Activated naive CD4-positive, alpha-beta T cell treated with anti-CD3 and anti-CD28 coated beads, Interleukin-2, amount 10 ng/mL, durations not matched to agents 7 days and 5 days (primary cell): ENCODE data around the gene RAB28.

Source experiments
- CTCF ChIA-PET: fragments of 350-600 bp; sonication (Branson Sonifier 250); formaldehyde crosslinking; loops from one replicate; lab custom pipeline; 2021; ENCODE audit warnings: antibody characterized with exemption; lab: Charles Lee
- DNase-seq: peaks from one replicate; pipeline ENCODE4 v3.0.0-alpha.2; 2020
- H3K27ac Mint-ChIP-seq: one replicate; pipeline ENCODE4 v1.8.0; 2021; ENCODE audit warnings: mild to moderate bottlenecking, moderate library complexity, mixed read lengths
- H3K27me3 Mint-ChIP-seq: one replicate; pipeline ENCODE4 v1.8.0; 2021; ENCODE audit warnings: mild to moderate bottlenecking, mixed read lengths
- H3K36me3 Mint-ChIP-seq: one replicate; pipeline ENCODE4 v1.8.0; 2021; ENCODE audit warnings: mixed read lengths
- H3K4me1 Mint-ChIP-seq: one replicate; pipeline ENCODE4 v1.8.0; 2021; ENCODE audit warnings: mixed read lengths
- H3K4me3 Mint-ChIP-seq: one replicate; pipeline ENCODE4 v1.8.0; 2021; ENCODE audit warnings: mild to moderate bottlenecking, moderate library complexity, mixed read lengths
- H3K9me3 Mint-ChIP-seq: one replicate; pipeline ENCODE4 v1.8.0; 2021; ENCODE audit warnings: mixed read lengths

The RAB28 gene

GRCh38 chr4:13355111-13355880 is 128.8 kb downstream of the RAB28 start:
- no peaks in the 10 kb centered on the region for H3K27me3 Mint-ChIP-seq
- H3K36me3 Mint-ChIP-seq: no peaks in the 10 kb centered on the region
- CTCF ChIA-PET: no interaction called here
- DNase-seq: no peak
- H3K4me3 Mint-ChIP-seq: no peak overlapping the region
- no peak overlapping the region for H3K27ac Mint-ChIP-seq
- no peaks in the 10 kb centered on the region for H3K9me3 Mint-ChIP-seq
- H3K4me1 Mint-ChIP-seq: no peaks in the 10 kb centered on the region

- H3K4me3 Mint-ChIP-seq: no peak overlapping the region
- H3K4me1 Mint-ChIP-seq: no peaks in the 10 kb centered on the region
- H3K27ac Mint-ChIP-seq: no peak overlapping the region
- no peaks in the 10 kb centered on the region for H3K27me3 Mint-ChIP-seq
- no peaks in the 10 kb centered on the region for H3K36me3 Mint-ChIP-seq
- no peak for DNase-seq
- peaks cover 9% of the 10 kb centered on the region for H3K9me3 Mint-ChIP-seq
- CTCF ChIA-PET: no interaction called here
These were observed 135.0 kb downstream of the RAB28 start for GRCh38 chr4:13349096-13349495.

GRCh38 chr4:13348216-13348615 is 135.9 kb downstream of the RAB28 start:
- CTCF ChIA-PET: no interaction called here
- H3K4me1 Mint-ChIP-seq: no peaks in the 10 kb centered on the region
- H3K36me3 Mint-ChIP-seq: no peaks in the 10 kb centered on the region
- no peak for DNase-seq
- H3K4me3 Mint-ChIP-seq: no peak overlapping the region
- H3K27me3 Mint-ChIP-seq: no peaks in the 10 kb centered on the region
- no peak overlapping the region for H3K27ac Mint-ChIP-seq
- peaks cover 9% of the 10 kb centered on the region for H3K9me3 Mint-ChIP-seq

GRCh38 chr4:13347517-13348125 is 136.5 kb downstream of the RAB28 start:
- H3K36me3 Mint-ChIP-seq: no peaks in the 10 kb centered on the region
- H3K4me3 Mint-ChIP-seq: no peak overlapping the region
- H3K4me1 Mint-ChIP-seq: no peaks in the 10 kb centered on the region
- no peak overlapping the region for H3K27ac Mint-ChIP-seq
- no peaks in the 10 kb centered on the region for H3K27me3 Mint-ChIP-seq
- no peak for DNase-seq
- CTCF ChIA-PET: no interaction called here
- peaks cover 9% of the 10 kb centered on the region for H3K9me3 Mint-ChIP-seq

- Mint-ChIP-seq H3K4me3 (no peak overlapping the region), H3K36me3 (no peaks in the 10 kb centered on the region), H3K9me3 (peaks cover 6% of the 10 kb centered on the region), H3K4me1 (no peaks in the 10 kb centered on the region), H3K27me3 (no peaks in the 10 kb centered on the region), H3K27ac (no peak overlapping the region)
- CTCF ChIA-PET: no interaction called here
- DNase-seq: no peak
These were observed 139.9 kb downstream of the RAB28 start for GRCh38 chr4:13344216-13344615.

GRCh38 chr4:13340672-13341071 is 143.5 kb downstream of the RAB28 start:
- Mint-ChIP-seq H3K4me1 (no peaks in the 10 kb centered on the region), H3K36me3 (no peaks in the 10 kb centered on the region), H3K9me3 (peaks cover 3% of the 10 kb centered on the region), H3K4me3 (no peak overlapping the region), H3K27me3 (no peaks in the 10 kb centered on the region), H3K27ac (no peak overlapping the region)
- no peak for DNase-seq
- CTCF ChIA-PET: no interaction called here

- CTCF ChIA-PET: no interaction called here
- no peaks in the 10 kb centered on the region for H3K27me3 Mint-ChIP-seq
- no peaks in the 10 kb centered on the region for H3K4me1 Mint-ChIP-seq
- no peak overlapping the region for H3K27ac Mint-ChIP-seq
- DNase-seq: no peak
- no peaks in the 10 kb centered on the region for H3K9me3 Mint-ChIP-seq
- no peak overlapping the region for H3K4me3 Mint-ChIP-seq
- H3K36me3 Mint-ChIP-seq: no peaks in the 10 kb centered on the region
These were observed 152.3 kb downstream of the RAB28 start for GRCh38 chr4:13331827-13332226.

- H3K4me3 Mint-ChIP-seq: no peak overlapping the region
- H3K27ac Mint-ChIP-seq: no peak overlapping the region
- no peak for DNase-seq
- no peaks in the 10 kb centered on the region for H3K4me1 Mint-ChIP-seq
- CTCF ChIA-PET: no interaction called here
- H3K27me3 Mint-ChIP-seq: no peaks in the 10 kb centered on the region
- H3K9me3 Mint-ChIP-seq: no peaks in the 10 kb centered on the region
- no peaks in the 10 kb centered on the region for H3K36me3 Mint-ChIP-seq
These were observed 154.2 kb downstream of the RAB28 start for GRCh38 chr4:13329963-13330362.

GRCh38 chr4:13329340-13329850 is 154.7 kb downstream of the RAB28 start:
- no peak overlapping the region for H3K27ac Mint-ChIP-seq
- H3K4me3 Mint-ChIP-seq: no peak overlapping the region
- no peak for DNase-seq
- H3K4me1 Mint-ChIP-seq: no peaks in the 10 kb centered on the region
- CTCF ChIA-PET: no interaction called here
- no peaks in the 10 kb centered on the region for H3K9me3 Mint-ChIP-seq
- H3K36me3 Mint-ChIP-seq: no peaks in the 10 kb centered on the region
- H3K27me3 Mint-ChIP-seq: no peaks in the 10 kb centered on the region

- Mint-ChIP-seq H3K4me1 (no peaks in the 10 kb centered on the region), H3K9me3 (no peaks in the 10 kb centered on the region), H3K27ac (no peak overlapping the region), H3K27me3 (no peaks in the 10 kb centered on the region), H3K4me3 (no peak overlapping the region), H3K36me3 (no peaks in the 10 kb centered on the region)
- CTCF ChIA-PET: no interaction called here
- no peak for DNase-seq
These were observed 155.5 kb downstream of the RAB28 start for GRCh38 chr4:13328591-13328990.

GRCh38 chr4:13327991-13328390 is 156.1 kb downstream of the RAB28 start:
- Mint-ChIP-seq H3K9me3 (no peaks in the 10 kb centered on the region), H3K4me3 (no peak overlapping the region), H3K4me1 (no peaks in the 10 kb centered on the region), H3K36me3 (no peaks in the 10 kb centered on the region), H3K27ac (no peak overlapping the region), H3K27me3 (no peaks in the 10 kb centered on the region)
- no peak for DNase-seq
- CTCF ChIA-PET: no interaction called here

- no peaks in the 10 kb centered on the region for H3K36me3 Mint-ChIP-seq
- CTCF ChIA-PET: no interaction called here
- H3K27me3 Mint-ChIP-seq: no peaks in the 10 kb centered on the region
- H3K9me3 Mint-ChIP-seq: no peaks in the 10 kb centered on the region
- DNase-seq: no peak
- H3K4me1 Mint-ChIP-seq: no peaks in the 10 kb centered on the region
- H3K27ac Mint-ChIP-seq: no peak overlapping the region
- H3K4me3 Mint-ChIP-seq: no peak overlapping the region
These were observed 158.4 kb downstream of the RAB28 start for GRCh38 chr4:13325744-13326143.

GRCh38 chr4:13323921-13324320 is 160.2 kb downstream of the RAB28 start:
- H3K27me3 Mint-ChIP-seq: no peaks in the 10 kb centered on the region
- no peaks in the 10 kb centered on the region for H3K9me3 Mint-ChIP-seq
- no peak for DNase-seq
- H3K27ac Mint-ChIP-seq: no peak overlapping the region
- CTCF ChIA-PET: no interaction called here
- no peaks in the 10 kb centered on the region for H3K4me1 Mint-ChIP-seq
- no peak overlapping the region for H3K4me3 Mint-ChIP-seq
- no peaks in the 10 kb centered on the region for H3K36me3 Mint-ChIP-seq

GRCh38 chr4:13322681-13323101 is 161.4 kb downstream of the RAB28 start:
- CTCF ChIA-PET: no interaction called here
- Mint-ChIP-seq H3K9me3 (no peaks in the 10 kb centered on the region), H3K27ac (no peak overlapping the region), H3K4me3 (no peak overlapping the region), H3K4me1 (no peaks in the 10 kb centered on the region), H3K36me3 (no peaks in the 10 kb centered on the region), H3K27me3 (no peaks in the 10 kb centered on the region)
- no peak for DNase-seq
